HCT116 (cell line): Measurements from ENCODE around the gene SPAG4. TPM values are rescaled to one million over a fixed set of nuclear protein-coding genes. Genes with fewer than 3 reads are reported as not detected.

Experiments
- ATAC-seq: fragments of 200-7000 bp; cut with Tn5 transposase; 2 replicates; pipeline ENCODE4 v1.9.1; 2020; ENCODE audit warnings: mild to moderate bottlenecking, moderate library complexity
- BruUV-seq: library from RNA; stranded (reverse); fragments of 400-500 nt; replicated peaks from 2 replicates; lab custom pipeline; 2021; lab: Mats Ljungman, UMichigan
- CTCF ChIA-PET: fragments of 300-600 bp; sonication (Branson Sonifier 250); formaldehyde crosslinking; loops from one replicate; lab custom pipeline; 2021; ENCODE audit warnings: antibody characterized with exemption; lab: Charles Lee
- POLR2A ChIA-PET: fragments of 300-600, 350-600 bp; sonication (Branson Sonifier 250); formaldehyde crosslinking; loops from one replicate; lab custom pipeline; 2021; ENCODE audit warnings: antibody characterized with exemption; lab: Charles Lee
- RAD21 ChIA-PET, 2 experiments: fragments of 300-600 bp; sonication (Branson Sonifier 250); formaldehyde crosslinking; loops; one replicate each; lab custom pipeline; 2023; ENCODE audit warnings: low total read pairs in 2 of 2; ENCODE audit not compliant: uncharacterized antibody in 2 of 2, unreplicated experiment in 2 of 2, low non-redundant PET in 1 of 2; lab: Charles Lee
- DNase-seq: peaks from one replicate; pipeline ENCODE4 v3.0.0-alpha.2; 2010; ENCODE audit warnings: low read depth, low spot score
- H2AFZ ChIP-seq: fragments of 200-600 bp; shearing (Covaris generic), sonication (generic); 2 replicates; pipeline ENCODE4 v1.6.1; 2017; ENCODE audit warnings: low read depth, mixed run types, mixed read lengths, antibody characterized with exemption, low read length; ENCODE audit not compliant: poor library complexity, severe bottlenecking
- H3K27ac ChIP-seq: 2 replicates; pipeline ENCODE4 v1.5.1; 2012; ENCODE audit warnings: low read depth, low read length
- H3K27me3 ChIP-seq: fragments of 200-600 bp; sonication (generic); 2 replicates; pipeline ENCODE4 v1.6.1; 2016; ENCODE audit warnings: mixed run types, low read length, mixed read lengths; ENCODE audit not compliant: insufficient read depth
- H3K36me3 ChIP-seq, 2 experiments: fragments of 200-500 bp in 1 of 2; fragments of 200-600 bp in 1 of 2; sonication (Bioruptor generic) in 1 of 2; sonication (generic) in 1 of 2; 2 replicates each; pipeline versions ENCODE4 v1.5.1 to v1.6.1; 2014 to 2016; ENCODE audit warnings: low read length in 2 of 2, inconsistent platforms in 1 of 2, mixed read lengths in 1 of 2, mixed run types in 1 of 2; ENCODE audit not compliant: insufficient read depth in 2 of 2, control insufficient read depth in 1 of 2
- H3K4me1 ChIP-seq, 2 experiments: fragments of 200-600 bp in 1 of 2; sonication (generic) in 1 of 2; 2 replicates each; pipeline versions ENCODE4 v1.5.1 to v1.6.1; 2012 to 2017; ENCODE audit warnings: low read length in 2 of 2, inconsistent platforms in 1 of 2, mild to moderate bottlenecking in 1 of 2, mixed read lengths in 1 of 2, mixed run types in 1 of 2, moderate library complexity in 1 of 2; ENCODE audit not compliant: insufficient read depth in 2 of 2, control insufficient read depth in 1 of 2
- H3K4me2 ChIP-seq: fragments of 200-600 bp; sonication (generic); 2 replicates; pipeline ENCODE4 v1.6.1; 2017; ENCODE audit warnings: mixed run types, low read length, mixed read lengths
- H3K4me3 ChIP-seq, 2 experiments: fragments of 200-600 bp in 1 of 2; sonication (generic) in 1 of 2; replicated peaks in 1 of 2; 2 replicates each; pipeline ENCODE4 v1.5.1; 2011 to 2016; ENCODE audit warnings: low read length in 2 of 2, control low read depth in 1 of 2, low read depth in 1 of 2, mild to moderate bottlenecking in 1 of 2, mixed read lengths in 1 of 2, mixed run types in 1 of 2
- H3K79me2 ChIP-seq: fragments of 200-600 bp; sonication (generic); 2 replicates; pipeline ENCODE4 v1.6.1; 2017; ENCODE audit warnings: mild to moderate bottlenecking, mixed run types, low read length, moderate library complexity, mixed read lengths; ENCODE audit not compliant: insufficient read depth
- H3K9ac ChIP-seq: fragments of 200-600 bp; sonication (generic); 2 replicates; pipeline ENCODE4 v1.6.1; 2016; ENCODE audit warnings: low read length, mixed read lengths
- H3K9me2 ChIP-seq: fragments of 200-600 bp; sonication (generic), shearing (Covaris generic); 2 replicates; pipeline ENCODE4 v1.6.1; 2017; ENCODE audit warnings: mixed run types, mild to moderate bottlenecking, moderate library complexity; ENCODE audit not compliant: insufficient read depth
- H3K9me3 ChIP-seq, 2 experiments: fragments of 200-500 bp in 1 of 2; fragments of 200-600 bp in 1 of 2; sonication (Bioruptor generic) in 1 of 2; sonication (generic) in 1 of 2; 2 replicates each; pipeline ENCODE4 v1.6.1; 2014 to 2017; ENCODE audit warnings: low read length in 2 of 2, mixed read lengths in 2 of 2, inconsistent platforms in 1 of 2, low read depth in 1 of 2, mild to moderate bottlenecking in 1 of 2, mixed run types in 1 of 2, moderate library complexity in 1 of 2; ENCODE audit not compliant: control insufficient read depth in 1 of 2, insufficient read depth in 1 of 2
- H4K20me1 ChIP-seq: fragments of 200-600 bp; sonication (generic), shearing (Covaris generic); 2 replicates; pipeline ENCODE4 v1.6.1; 2017; ENCODE audit warnings: mixed run types, mild to moderate bottlenecking, moderate library complexity; ENCODE audit not compliant: insufficient read depth
- CBX3 ChIP-seq: IDR thresholded peaks from 2 replicates; pipeline ENCODE4 v1.6.1; 2012; ENCODE audit warnings: low read depth
- ELF1 ChIP-seq: IDR thresholded peaks from 2 replicates; pipeline ENCODE4 v1.6.1; 2012; ENCODE audit warnings: low read depth, borderline replicate concordance
- EZH2phosphoT487 ChIP-seq: fragments of 200-600 bp; IDR thresholded peaks from 2 replicates; pipeline ENCODE4 v1.6.1; 2018; ENCODE audit warnings: antibody characterized with exemption, borderline replicate concordance
- FOSL1 ChIP-seq: IDR thresholded peaks from 2 replicates; pipeline ENCODE4 v1.6.1; 2012; ENCODE audit warnings: low read depth
- POLR2AphosphoS5 ChIP-seq: IDR thresholded peaks from 2 replicates; pipeline ENCODE4 v1.6.1; 2011; ENCODE audit warnings: mild to moderate bottlenecking, low read depth, low read length, moderate library complexity
- SIN3A ChIP-seq: IDR thresholded peaks from 2 replicates; pipeline ENCODE4 v1.6.1; 2012; ENCODE audit warnings: low read depth
- SP1 ChIP-seq: IDR thresholded peaks from 2 replicates; pipeline ENCODE4 v1.6.1; 2012; ENCODE audit warnings: low read depth
- TCF7L2 ChIP-seq: IDR thresholded peaks from 2 replicates; pipeline ENCODE4 v1.7.0; 2011; ENCODE audit warnings: borderline replicate concordance, inconsistent platforms; ENCODE audit not compliant: insufficient read depth, insufficient read length; ENCODE audit errors: extremely low read depth
- ZFX ChIP-seq: fragments of 450-650 bp; IDR thresholded peaks from 2 replicates; pipeline ENCODE4 v1.6.1; 2017
- intact Hi-C: fragments of 100-400 bp; cut with micrococcal nuclease; formaldehyde crosslinking; loops from 2 replicates; pipeline ENCODE4 v1.10.0; 2022
- total RNA-seq: library from RNA; stranded (reverse); gene quantifications from one replicate; pipeline ENCODE4 v1.2.1, GENCODE V29; 2021; ENCODE audit not compliant: unreplicated experiment
- TF ChIP-seq, protein P1 (sequence below): IDR thresholded peaks from 2 replicates; pipeline ENCODE4 v1.6.1; 2012
- TF ChIP-seq, protein P2 (sequence below): IDR thresholded peaks from 2 replicates; pipeline ENCODE4 v1.6.1; 2011; ENCODE audit warnings: mild to moderate bottlenecking, low read length, moderate library complexity; ENCODE audit not compliant: insufficient replicate concordance; ENCODE audit errors: extremely low read depth

Gene SPAG4
- total RNA-seq, 1 experiment from 2014 or later = 6.2 TPM

DNA sequence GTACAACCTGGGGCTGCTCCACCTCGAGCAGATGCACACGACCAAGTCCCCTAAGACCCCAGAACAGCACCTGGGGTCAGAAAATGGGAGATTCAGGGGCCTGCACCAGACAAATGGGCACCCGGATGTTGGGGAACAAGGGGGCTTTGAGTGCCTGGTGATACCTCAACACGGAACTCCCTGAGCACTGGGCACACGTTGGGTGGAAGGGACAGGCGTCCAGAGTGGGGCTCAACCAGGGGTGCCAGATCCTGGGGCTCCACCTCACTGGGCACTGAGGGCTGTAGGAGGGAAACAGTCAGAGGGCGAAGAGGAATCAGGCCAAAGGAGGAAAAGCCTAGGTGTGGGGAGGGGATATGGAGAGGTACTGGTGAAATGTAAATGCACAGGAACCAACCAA, 33.5 kb upstream of the SPAG4 start:
- ChIA-PET CTCF (no interaction called here), RAD21 (no interaction called here), POLR2A (no interaction called here)
- ATAC-seq (no peak), DNase-seq (no peak)
- Histone ChIP-seq H3K4me3 (no peak overlapping the region), H3K4me2 (no peak overlapping the region), H3K4me1 (peaks cover 0 to 3% of the 10 kb centered on the region in 2 experiments; a peak in 1 of 4 replicates), H3K79me2 (no peaks in the 10 kb centered on the region), H3K27ac (no peak overlapping the region), H3K9me3 (no peaks in the 10 kb centered on the region), H3K9ac (no peak overlapping the region), H2AFZ (no peak overlapping the region), H3K27me3 (no peaks in the 10 kb centered on the region), H3K36me3 (no peaks in the 10 kb centered on the region), H4K20me1 (no peaks in the 10 kb centered on the region), H3K9me2 (no peaks in the 10 kb centered on the region)
- TF ChIP-seq TCF7L2 = no peak
- TF ChIP-seq SP1 = no peak
- TF ChIP-seq, protein P1, sequence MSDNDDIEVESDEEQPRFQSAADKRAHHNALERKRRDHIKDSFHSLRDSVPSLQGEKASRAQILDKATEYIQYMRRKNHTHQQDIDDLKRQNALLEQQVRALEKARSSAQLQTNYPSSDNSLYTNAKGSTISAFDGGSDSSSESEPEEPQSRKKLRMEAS = no peak
- no peak for TF ChIP-seq POLR2AphosphoS5
- no peak for TF ChIP-seq ZFX
- no peak for TF ChIP-seq EZH2phosphoT487
- BruUV-seq = no TSS peak
- intact Hi-C loops = no loop called here

DNA sequence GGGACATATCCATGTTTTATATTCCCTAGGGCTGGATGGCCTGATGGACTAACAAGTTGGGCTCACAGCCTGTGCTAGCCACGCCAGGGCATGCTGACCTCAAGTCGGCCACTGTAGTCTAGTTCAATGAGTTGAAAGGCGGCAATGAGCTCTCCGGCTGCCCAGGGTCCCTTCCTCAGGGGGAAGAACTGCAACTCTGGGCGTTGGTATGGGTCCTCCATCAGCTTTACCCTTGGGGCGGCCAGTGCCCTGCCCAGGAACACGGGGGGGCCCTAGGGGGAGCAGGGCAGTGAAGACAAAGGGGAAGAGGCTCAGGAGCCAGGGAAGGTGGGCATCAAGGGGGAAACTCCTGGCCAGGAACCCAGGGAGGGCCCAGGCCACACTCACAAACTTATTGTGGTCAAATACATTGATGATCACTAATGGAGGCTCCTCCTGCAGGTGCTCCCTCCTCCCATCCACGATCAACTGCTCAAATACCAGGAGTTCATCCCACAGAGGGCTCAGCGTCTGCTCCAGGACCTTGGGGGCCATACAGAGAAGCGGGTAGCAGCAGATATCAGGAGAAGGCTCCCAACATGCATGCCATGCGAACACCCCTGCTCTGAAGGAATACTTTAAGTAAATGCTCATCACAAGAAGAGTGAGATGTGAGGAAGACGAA, 32.8 kb upstream of the SPAG4 start:
- Histone ChIP-seq H3K79me2 (no peaks in the 10 kb centered on the region), H3K9ac (no peak overlapping the region), H3K4me3 (no peak overlapping the region), H3K36me3 (no peaks in the 10 kb centered on the region), H3K9me2 (no peaks in the 10 kb centered on the region), H3K4me2 (no peak overlapping the region), H4K20me1 (no peaks in the 10 kb centered on the region), H2AFZ (no peak overlapping the region), H3K27ac (no peak overlapping the region)
- ATAC-seq = no peak
- ChIA-PET CTCF (no interaction called here), POLR2A (no interaction called here), RAD21 (no interaction called here)
- BruUV-seq = no TSS peak
- intact Hi-C loops = no loop called here
- TF ChIP-seq, protein P2, sequence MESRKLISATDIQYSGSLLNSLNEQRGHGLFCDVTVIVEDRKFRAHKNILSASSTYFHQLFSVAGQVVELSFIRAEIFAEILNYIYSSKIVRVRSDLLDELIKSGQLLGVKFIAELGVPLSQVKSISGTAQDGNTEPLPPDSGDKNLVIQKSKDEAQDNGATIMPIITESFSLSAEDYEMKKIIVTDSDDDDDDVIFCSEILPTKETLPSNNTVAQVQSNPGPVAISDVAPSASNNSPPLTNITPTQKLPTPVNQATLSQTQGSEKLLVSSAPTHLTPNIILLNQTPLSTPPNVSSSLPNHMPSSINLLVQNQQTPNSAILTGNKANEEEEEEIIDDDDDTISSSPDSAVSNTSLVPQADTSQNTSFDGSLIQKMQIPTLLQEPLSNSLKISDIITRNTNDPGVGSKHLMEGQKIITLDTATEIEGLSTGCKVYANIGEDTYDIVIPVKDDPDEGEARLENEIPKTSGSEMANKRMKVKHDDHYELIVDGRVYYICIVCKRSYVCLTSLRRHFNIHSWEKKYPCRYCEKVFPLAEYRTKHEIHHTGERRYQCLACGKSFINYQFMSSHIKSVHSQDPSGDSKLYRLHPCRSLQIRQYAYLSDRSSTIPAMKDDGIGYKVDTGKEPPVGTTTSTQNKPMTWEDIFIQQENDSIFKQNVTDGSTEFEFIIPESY = no peak
- TF ChIP-seq SIN3A (no peak), FOSL1 (no peak), ELF1 (no peak), CBX3 (no peak)
- TF ChIP-seq, all 23 proteins: peak for 0
- no peaks in the 10 kb centered on the region for H3K9me3 ChIP-seq
- DNase-seq = no peak
- no peaks in the 10 kb centered on the region for H3K27me3 ChIP-seq
- H3K4me1 ChIP-seq = peaks cover 0 to 3% of the 10 kb centered on the region in 2 experiments; a peak in 1 of 4 replicates
